SK-N-SH (cell line): ENCODE results near the gene MYLK. TPM values are rescaled to one million over a fixed set of nuclear protein-coding genes. Genes with fewer than 3 reads are reported as not detected.
A peak's percentile ranks its signal among the peaks of the same experiment; 100 is the strongest.

Experiments
- CTCF ChIA-PET: fragments of 300-600, 350-600 bp; formaldehyde crosslinking; extraction: SDS; loops from one replicate; lab custom pipeline; 2021; lab: Yijun Ruan, JAX
- POLR2A ChIA-PET: fragments of 350-600 bp; sonication (Branson Sonifier 250); formaldehyde crosslinking; extraction: SDS; loops from one replicate; lab custom pipeline; 2020; ENCODE audit warnings: antibody characterized with exemption, inconsistent platforms; lab: Yijun Ruan, JAX
- DNase-seq: peaks from one replicate; pipeline ENCODE4 v3.0.0; 2012
- H2AFZ ChIP-seq: fragments of 200-600 bp; sonication (generic); 2 replicates; pipeline ENCODE4 v1.8.1; 2016; ENCODE audit warnings: antibody characterized with exemption, mild to moderate bottlenecking, low read depth
- H3F3A ChIP-seq: fragments of 200-600 bp; sonication (generic); replicated peaks from 2 replicates; pipeline ENCODE3; 2016; ENCODE audit warnings: antibody characterized with exemption, mild to moderate bottlenecking; ENCODE audit not compliant: insufficient read depth
- H3K27ac ChIP-seq, 2 experiments: fragments of 200-500 bp in 1 of 2; fragments of 200-600 bp in 1 of 2; sonication (Bioruptor generic) in 1 of 2; sonication (generic), shearing (Covaris generic) in 1 of 2; 2 replicates each; pipeline versions ENCODE4 v1.5.1 to v1.6.1; 2014 to 2016; ENCODE audit warnings: low read depth in 2 of 2, inconsistent platforms in 1 of 2, low read length in 1 of 2, mild to moderate bottlenecking in 1 of 2, mixed read lengths in 1 of 2
- H3K27me3 ChIP-seq: fragments of 200-600 bp; sonication (generic), shearing (Covaris generic); 2 replicates; pipeline ENCODE4 v1.6.1; 2016; ENCODE audit warnings: mixed run types; ENCODE audit not compliant: insufficient read depth
- H3K36me3 ChIP-seq, 2 experiments: fragments of 200-500 bp in 1 of 2; fragments of 200-600 bp in 1 of 2; sonication (Bioruptor generic) in 1 of 2; sonication (generic) in 1 of 2; replicated peaks in 1 of 2; 2 replicates each; pipeline versions ENCODE3 to v1.5.1; 2014 to 2016; ENCODE audit warnings: low read length in 1 of 2, mild to moderate bottlenecking in 1 of 2; ENCODE audit not compliant: insufficient read depth in 2 of 2, control insufficient read depth in 1 of 2
- H3K4me1 ChIP-seq, 2 experiments: fragments of 200-500 bp in 1 of 2; fragments of 200-600 bp in 1 of 2; sonication (Bioruptor generic) in 1 of 2; sonication (generic), shearing (Covaris generic) in 1 of 2; 2 replicates each; pipeline versions ENCODE4 v1.5.1 to v1.6.1; 2014 to 2016; ENCODE audit warnings: low read depth in 1 of 2, low read length in 1 of 2, mixed run types in 1 of 2; ENCODE audit not compliant: insufficient read depth in 2 of 2, control insufficient read depth in 1 of 2
- H3K4me2 ChIP-seq: fragments of 200-600 bp; sonication (generic), shearing (Covaris generic); 2 replicates; pipeline ENCODE4 v1.6.1; 2017; ENCODE audit warnings: mixed run types
- H3K4me3 ChIP-seq, 2 experiments: fragments of 200-500 bp in 1 of 2; fragments of 200-600 bp in 1 of 2; sonication (Bioruptor generic) in 1 of 2; sonication (generic), shearing (Covaris generic) in 1 of 2; 2 replicates each; pipeline versions ENCODE4 v1.5.1 to v1.8.1; 2014 to 2016; ENCODE audit warnings: low read depth in 2 of 2, inconsistent platforms in 1 of 2, low read length in 1 of 2, mild to moderate bottlenecking in 1 of 2, mixed read lengths in 1 of 2, moderate library complexity in 1 of 2
- H3K79me2 ChIP-seq: fragments of 200-600 bp; sonication (generic); 2 replicates; pipeline ENCODE4 v1.8.1; 2017; ENCODE audit warnings: mild to moderate bottlenecking; ENCODE audit not compliant: insufficient read depth
- H3K9ac ChIP-seq: fragments of 200-600 bp; sonication (generic); 2 replicates; pipeline ENCODE4 v1.6.1; 2017; ENCODE audit warnings: mixed run types
- H3K9me2 ChIP-seq: fragments of 200-600 bp; sonication (generic); 2 replicates; pipeline ENCODE4 v1.6.1; 2017; ENCODE audit warnings: mixed run types
- H3K9me3 ChIP-seq: fragments of 200-600 bp; sonication (generic); 2 replicates; pipeline ENCODE4 v1.6.1; 2017; ENCODE audit warnings: mixed run types, mild to moderate bottlenecking, moderate library complexity
- H4K20me1 ChIP-seq: fragments of 200-600 bp; sonication (generic); 2 replicates; pipeline ENCODE4 v1.6.1; 2017; ENCODE audit warnings: mild to moderate bottlenecking, mixed run types; ENCODE audit not compliant: insufficient read depth
- CHD2 ChIP-seq: fragments of 150-350 bp; IDR thresholded peaks from 2 replicates; pipeline ENCODE4 v1.6.1; 2018; ENCODE audit warnings: low read length; ENCODE audit not compliant: partially characterized antibody
- EP300 ChIP-seq, 2 experiments: IDR thresholded peaks; 2 replicates each; pipeline versions ENCODE4 v1.4.0 to v1.6.1; 2012; ENCODE audit warnings: borderline replicate concordance in 1 of 2, low read depth in 1 of 2, low read length in 1 of 2
- FOSL2 ChIP-seq: IDR thresholded peaks from 2 replicates; pipeline ENCODE4 v1.4.0; 2012; ENCODE audit warnings: low read depth, mild to moderate bottlenecking, moderate library complexity, borderline replicate concordance
- FOXJ3 ChIP-seq: sonication (generic); formaldehyde crosslinking; IDR thresholded peaks from 2 replicates; pipeline ENCODE4 v1.5.1; 2020; ENCODE audit warnings: mild to moderate bottlenecking, missing genetic modification reagents
- FOXM1 ChIP-seq: IDR thresholded peaks from 2 replicates; pipeline ENCODE4 v1.4.0; 2012; ENCODE audit warnings: low read depth, mild to moderate bottlenecking
- GATA2 ChIP-seq: sonication (generic); formaldehyde crosslinking; IDR thresholded peaks from 2 replicates; pipeline ENCODE4 v1.5.0; 2020; ENCODE audit warnings: mild to moderate bottlenecking, missing genetic modification reagents
- JUND ChIP-seq: IDR thresholded peaks from 2 replicates; pipeline ENCODE4 v1.4.0; 2012
- MEF2A ChIP-seq: IDR thresholded peaks from 2 replicates; pipeline ENCODE4 v1.4.0; 2012; ENCODE audit warnings: low read depth, borderline replicate concordance
- NFIC ChIP-seq: IDR thresholded peaks from 2 replicates; pipeline ENCODE4 v1.4.0; 2012; ENCODE audit warnings: borderline replicate concordance
- NRF1 ChIP-seq: IDR thresholded peaks from 2 replicates; pipeline ENCODE4 v1.6.1; 2012; ENCODE audit warnings: low read depth, mild to moderate bottlenecking, low read length
- PBX3 ChIP-seq: IDR thresholded peaks from 2 replicates; pipeline ENCODE4; 2012
- POLR2AphosphoS5 ChIP-seq: IDR thresholded peaks from 2 replicates; pipeline ENCODE4 v1.6.1; 2012; ENCODE audit warnings: low read depth, low read length
- RAD21 ChIP-seq: IDR thresholded peaks from 2 replicates; pipeline ENCODE4 v1.6.1; 2012; ENCODE audit warnings: mild to moderate bottlenecking, low read length
- REST ChIP-seq: IDR thresholded peaks from 2 replicates; pipeline ENCODE4 v1.6.1; 2012; ENCODE audit warnings: mild to moderate bottlenecking, low read depth, low read length, moderate library complexity
- RFX5 ChIP-seq: IDR thresholded peaks from 2 replicates; pipeline ENCODE4 v1.6.1; 2012; ENCODE audit warnings: mild to moderate bottlenecking, improper control_type of control experiment, low read length
- RXRA ChIP-seq: IDR thresholded peaks from 2 replicates; pipeline ENCODE4 v1.4.0; 2012; ENCODE audit warnings: low read depth, mild to moderate bottlenecking, borderline replicate concordance
- SIN3A ChIP-seq: IDR thresholded peaks from 2 replicates; pipeline ENCODE4 v1.6.1; 2012; ENCODE audit warnings: low read depth, mild to moderate bottlenecking, low read length, moderate library complexity, borderline replicate concordance
- SMC3 ChIP-seq: IDR thresholded peaks from 2 replicates; pipeline ENCODE4 v1.6.1; 2012; ENCODE audit warnings: low read depth, low read length, improper control_type of control experiment
- TAF1 ChIP-seq: IDR thresholded peaks from 2 replicates; pipeline ENCODE4 v1.6.1; 2012; ENCODE audit warnings: low read depth, mild to moderate bottlenecking, low read length, moderate library complexity, borderline replicate concordance
- TCF12 ChIP-seq: IDR thresholded peaks from 2 replicates; pipeline ENCODE4 v1.4.0; 2012
- YY1 ChIP-seq: IDR thresholded peaks from 2 replicates; pipeline ENCODE4 v1.4.0; 2012; ENCODE audit warnings: low read depth, mild to moderate bottlenecking
- WGBS: methylation state at CpG from one replicate; pipeline ENCODE4 v1.1.6; 2017; ENCODE audit warnings: low lambda C conversion rate; 5-methylcytosine and 5-hydroxymethylcytosine counted together
- polyA plus RNA-seq, 3 experiments: library from polyadenylated mRNA; depleted of rRNA; stranded (reverse); fragments of >200 nt; gene quantifications; 2 replicates each; pipeline ENCODE4 v1.2.3, GENCODE V29; 2012
- TF ChIP-seq, protein P1 (sequence below): IDR thresholded peaks from 2 replicates; pipeline ENCODE4 v1.4.0; 2012; ENCODE audit warnings: low read depth, borderline replicate concordance
- TF ChIP-seq, protein P2 (sequence below): fragments of 200-600 bp; sonication (generic); IDR thresholded peaks from 2 replicates; pipeline ENCODE4 v1.6.1; 2017; ENCODE audit warnings: antibody characterized with exemption, mild to moderate bottlenecking, moderate library complexity
- TF ChIP-seq, protein P3 (sequence below): IDR thresholded peaks from 2 replicates; pipeline ENCODE4 v1.4.0; 2012; ENCODE audit warnings: low read depth

Gene MYLK
- polyA plus RNA-seq, 1 of the 3 experiments (the other 2 are of a cell fraction), result 272 TPM

DNA sequence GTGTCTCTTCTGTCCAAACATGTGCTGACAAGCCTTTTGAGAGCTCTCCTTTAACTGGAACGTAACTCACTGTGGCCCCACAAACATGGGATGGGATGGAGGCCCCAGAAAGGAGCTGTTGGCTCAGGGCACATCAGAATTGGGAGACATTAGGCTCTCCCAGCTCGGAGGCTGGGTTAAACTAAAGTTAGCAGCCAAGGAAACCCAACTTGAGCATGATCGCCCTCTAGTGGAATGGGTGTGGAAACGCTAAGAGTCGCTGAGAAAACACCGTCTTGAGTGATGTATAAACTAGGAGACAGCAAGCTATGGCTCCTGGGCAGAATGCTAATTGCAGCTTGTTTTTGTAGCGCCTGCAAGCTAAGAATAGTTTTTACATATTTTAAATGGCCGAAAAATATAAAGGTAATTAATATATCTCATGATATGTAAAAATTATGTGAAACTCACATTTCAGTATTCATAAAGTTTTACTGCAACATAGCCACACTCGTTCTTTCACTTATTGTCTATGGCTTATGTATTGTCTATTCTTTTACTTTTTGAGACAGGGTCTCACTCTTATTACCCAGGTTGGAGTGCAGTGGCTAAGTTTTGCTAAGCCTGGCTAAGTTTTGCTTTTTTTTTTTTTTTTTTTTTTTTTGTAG, 160.5 kb downstream of the MYLK start:
- Histone ChIP-seq H3F3A (peaks cover 30% of the 10 kb centered on the region), H3K79me2 (peaks cover 24% of the 10 kb centered on the region), H3K9ac (no peak overlapping the region), H3K4me3 (no peak overlapping the region; a peak in 1 of 4 replicates), H3K36me3 (peaks cover 37 to 40% of the 10 kb centered on the region in 2 experiments), H3K27ac (peak overlapping the region; percentile 44 to 64; a peak in 3 of 4 replicates)
- CTCF ChIA-PET, result interaction anchor here (0.6 to 4.1 kb wide), 58 partner anchors 9 to 873 kb away, joined by 3 to 119 read pairs (median 5); partner anchors contain the start of genes HACD2 and MYLK
- DNase-seq, result peak; percentile 67
- TF ChIP-seq, protein P1, sequence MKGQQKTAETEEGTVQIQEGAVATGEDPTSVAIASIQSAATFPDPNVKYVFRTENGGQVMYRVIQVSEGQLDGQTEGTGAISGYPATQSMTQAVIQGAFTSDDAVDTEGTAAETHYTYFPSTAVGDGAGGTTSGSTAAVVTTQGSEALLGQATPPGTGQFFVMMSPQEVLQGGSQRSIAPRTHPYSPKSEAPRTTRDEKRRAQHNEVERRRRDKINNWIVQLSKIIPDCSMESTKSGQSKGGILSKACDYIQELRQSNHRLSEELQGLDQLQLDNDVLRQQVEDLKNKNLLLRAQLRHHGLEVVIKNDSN, result no peak
- TF ChIP-seq JUND, result no peak
- peak; percentile 26 for TF ChIP-seq CHD2
- TF ChIP-seq PBX3, result no peak
- no peak for TF ChIP-seq YY1
- TF ChIP-seq TCF12, result no peak
- TF ChIP-seq NFIC, result no peak
- TF ChIP-seq TAF1, result no peak
- peak; percentile 69 for TF ChIP-seq RAD21
- no peak for TF ChIP-seq FOXJ3 (CRISPR knock-in tag)
- no peak for TF ChIP-seq NRF1
- TF ChIP-seq, protein P2, sequence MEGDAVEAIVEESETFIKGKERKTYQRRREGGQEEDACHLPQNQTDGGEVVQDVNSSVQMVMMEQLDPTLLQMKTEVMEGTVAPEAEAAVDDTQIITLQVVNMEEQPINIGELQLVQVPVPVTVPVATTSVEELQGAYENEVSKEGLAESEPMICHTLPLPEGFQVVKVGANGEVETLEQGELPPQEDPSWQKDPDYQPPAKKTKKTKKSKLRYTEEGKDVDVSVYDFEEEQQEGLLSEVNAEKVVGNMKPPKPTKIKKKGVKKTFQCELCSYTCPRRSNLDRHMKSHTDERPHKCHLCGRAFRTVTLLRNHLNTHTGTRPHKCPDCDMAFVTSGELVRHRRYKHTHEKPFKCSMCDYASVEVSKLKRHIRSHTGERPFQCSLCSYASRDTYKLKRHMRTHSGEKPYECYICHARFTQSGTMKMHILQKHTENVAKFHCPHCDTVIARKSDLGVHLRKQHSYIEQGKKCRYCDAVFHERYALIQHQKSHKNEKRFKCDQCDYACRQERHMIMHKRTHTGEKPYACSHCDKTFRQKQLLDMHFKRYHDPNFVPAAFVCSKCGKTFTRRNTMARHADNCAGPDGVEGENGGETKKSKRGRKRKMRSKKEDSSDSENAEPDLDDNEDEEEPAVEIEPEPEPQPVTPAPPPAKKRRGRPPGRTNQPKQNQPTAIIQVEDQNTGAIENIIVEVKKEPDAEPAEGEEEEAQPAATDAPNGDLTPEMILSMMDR, result peak; percentile 87
- TF ChIP-seq SIN3A, result no peak
- no peak for TF ChIP-seq RXRA
- no peak for TF ChIP-seq MEF2A
- no peak for TF ChIP-seq RFX5
- TF ChIP-seq POLR2AphosphoS5, result no peak
- TF ChIP-seq SMC3, result peak; percentile 57
- no peak for TF ChIP-seq EP300 (IDR thresholded peaks at IDR 0.05; ENCODE audit: borderline replicate concordance in 1 of 2, low read depth in 1 of 2, low read length in 1 of 2)
- TF ChIP-seq REST, result no peak
- no peak for TF ChIP-seq FOSL2
- no peak for TF ChIP-seq FOXM1
- no peak for TF ChIP-seq GATA2 (CRISPR knock-in tag)
- TF ChIP-seq, protein P3, sequence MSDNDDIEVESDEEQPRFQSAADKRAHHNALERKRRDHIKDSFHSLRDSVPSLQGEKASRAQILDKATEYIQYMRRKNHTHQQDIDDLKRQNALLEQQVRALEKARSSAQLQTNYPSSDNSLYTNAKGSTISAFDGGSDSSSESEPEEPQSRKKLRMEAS, result no peak
- TF ChIP-seq, all 33 proteins: peak for 4
- Histone ChIP-seq H3K4me2 (no peak overlapping the region), H3K27me3 (no peaks in the 10 kb centered on the region), H3K9me2 (no peaks in the 10 kb centered on the region), H3K4me1 (peaks cover 23 to 41% of the 10 kb centered on the region in 2 experiments; a peak in 3 of 4 replicates), H2AFZ (no peak overlapping the region), H3K9me3 (no peaks in the 10 kb centered on the region), H4K20me1 (no peaks in the 10 kb centered on the region)
- POLR2A ChIA-PET, result interaction anchor here (0.6 kb wide), 1 partner anchor 84 kb away, joined by 4 read pairs; no protein-coding TSS in a partner anchor
- 25% methylated on average over 9 of the region's 9 CpGs for WGBS
